ENCODE results near the gene TIMP2.
"Not testable (repeated sequence)": the region's sequence is repeated elsewhere in the genome, so short reads cannot be mapped to it uniquely, and the experiment has no call there.

Gene TIMP2, protein sequence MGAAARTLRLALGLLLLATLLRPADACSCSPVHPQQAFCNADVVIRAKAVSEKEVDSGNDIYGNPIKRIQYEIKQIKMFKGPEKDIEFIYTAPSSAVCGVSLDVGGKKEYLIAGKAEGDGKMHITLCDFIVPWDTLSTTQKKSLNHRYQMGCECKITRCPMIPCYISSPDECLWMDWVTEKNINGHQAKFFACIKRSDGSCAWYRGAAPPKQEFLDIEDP

DNA sequence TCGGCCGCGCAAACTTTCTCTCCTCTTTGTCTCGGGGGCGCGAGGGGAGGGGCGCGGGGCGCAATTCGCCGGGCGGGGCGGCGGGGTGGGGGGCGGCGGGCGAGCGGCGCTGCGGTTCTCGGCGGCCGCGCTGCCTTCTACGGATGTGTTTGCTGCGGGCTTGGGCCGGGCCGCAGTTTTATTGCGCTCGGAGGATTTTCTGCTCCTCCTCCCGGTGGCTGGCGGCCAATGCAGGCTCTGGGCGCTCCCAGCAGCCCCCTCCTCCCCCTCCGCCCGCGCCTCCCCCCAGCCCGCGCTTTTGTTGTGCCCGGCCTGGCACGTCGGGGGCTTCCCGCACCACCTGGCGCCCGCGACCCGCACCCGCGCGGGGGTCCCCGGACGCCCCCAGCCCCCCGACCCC is at the start of gene TIMP2:
Gene TIMP2, minus strand, starts transcription at position 154 of the 400 bp plus-strand sequence. CDS start 299 bp downstream, outside the sequence.
- peak; percentile 69 to 70 for ATAC-seq

- no peak for ATAC-seq
Observed at GRCh38 chr17:78973792-78974520, 48.8 kb upstream of the TIMP2 start.

GRCh38 chr17:78973196-78973595 is 48.0 kb upstream of the TIMP2 start:
- ATAC-seq: no peak

DNA sequence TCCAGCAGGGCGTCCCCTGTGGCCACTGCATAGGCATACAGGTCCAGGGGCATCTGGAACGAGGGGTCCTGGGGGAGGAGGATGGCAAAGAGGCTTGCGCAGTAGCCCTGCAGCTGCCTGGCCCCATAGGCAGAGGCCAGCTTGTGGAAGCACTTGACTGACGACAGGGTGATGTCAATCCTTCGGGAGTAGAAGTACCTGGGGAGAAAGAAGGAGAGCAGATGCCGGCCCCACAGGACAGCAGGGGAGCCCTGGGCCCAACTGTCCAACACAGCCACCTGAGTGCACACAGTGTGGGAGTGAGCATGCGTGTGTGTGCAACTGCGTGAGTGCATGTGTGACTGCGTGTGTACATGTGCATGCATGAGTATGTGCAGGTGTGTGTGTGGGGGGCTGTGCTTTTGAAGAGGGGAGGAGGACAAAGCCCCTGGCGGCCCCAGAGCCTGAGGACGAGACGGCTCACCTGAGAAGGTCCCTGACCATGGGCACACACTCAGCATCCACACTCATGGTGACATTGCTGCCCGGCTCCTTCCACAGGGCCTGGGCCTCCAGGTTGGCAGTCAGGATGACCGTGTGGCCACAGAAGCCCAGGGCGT is 47.4 kb upstream of the TIMP2 start:
- ATAC-seq: no peak

DNA sequence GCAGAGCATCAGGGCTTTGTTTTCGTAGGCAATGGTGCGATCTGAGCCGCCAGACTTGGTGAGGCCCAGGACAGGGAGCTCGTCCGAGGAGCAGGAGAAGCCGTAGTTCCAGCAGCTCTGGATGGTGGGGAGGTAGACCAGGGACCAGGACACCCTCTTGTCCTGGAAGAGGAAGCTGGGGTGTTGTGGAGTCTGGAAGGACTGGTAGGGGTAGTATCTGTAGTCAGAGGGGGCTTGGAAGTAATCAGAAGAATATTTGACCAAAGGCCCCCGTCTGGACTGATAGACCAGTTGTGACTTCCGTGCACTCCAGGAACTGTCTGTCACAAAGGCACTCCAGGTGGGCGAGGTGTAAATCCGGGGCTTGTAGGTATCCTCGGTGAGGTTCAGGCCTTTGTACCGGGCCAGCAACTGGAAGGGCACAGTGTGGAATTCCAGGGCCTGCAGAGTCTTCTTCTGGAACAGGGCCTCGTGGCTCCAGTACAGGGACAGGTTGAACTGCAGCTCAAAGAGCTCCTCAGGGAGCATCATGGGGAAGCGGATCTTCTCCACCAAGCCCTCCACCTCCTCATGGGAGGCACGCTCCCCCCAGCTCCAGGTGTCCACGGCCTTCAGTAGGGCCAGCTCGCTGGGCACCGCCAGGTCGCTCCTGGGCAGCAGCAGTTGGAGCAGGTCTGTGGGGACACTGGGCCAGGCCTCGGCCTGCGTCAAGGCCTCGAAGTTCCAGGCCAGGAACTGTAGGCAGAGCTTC is 46.7 kb upstream of the TIMP2 start:
- no peak for ATAC-seq

- ATAC-seq: peak; percentile 49 to 78
Observed at GRCh38 chr17:78970834-78971755, 45.9 kb upstream of the TIMP2 start.

- ATAC-seq: no peak
Observed at GRCh38 chr17:78969865-78970264, 44.7 kb upstream of the TIMP2 start.

DNA sequence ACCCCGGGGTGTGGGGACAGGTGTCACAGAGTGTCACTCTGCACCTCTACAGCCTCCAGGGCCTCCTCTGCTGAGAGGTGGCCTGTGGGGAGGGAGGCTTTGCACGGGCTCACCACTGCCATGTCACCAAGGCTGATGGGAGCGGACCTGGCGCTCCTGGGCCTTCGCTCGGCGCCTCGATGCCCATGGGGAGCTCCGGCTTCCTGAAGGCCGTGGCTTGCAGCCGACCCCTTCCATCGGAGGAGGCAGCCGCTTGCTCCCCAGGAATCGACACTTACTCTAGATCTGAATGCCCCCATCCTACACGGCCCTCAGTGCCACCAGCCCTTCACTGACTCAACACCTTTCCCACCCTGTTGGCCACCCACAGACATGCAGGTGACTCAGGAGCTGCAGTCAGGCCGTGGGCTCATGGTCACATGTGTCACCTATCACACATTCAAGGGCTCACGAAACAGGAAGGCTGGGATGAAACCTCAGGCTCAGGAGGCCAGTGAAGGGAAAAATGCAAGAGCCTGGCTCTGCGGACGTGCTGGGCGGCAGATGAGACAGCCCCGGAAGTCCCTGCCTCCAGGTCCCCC is 42.7 kb upstream of the TIMP2 start:
- no peak for ATAC-seq

GRCh38 chr17:78966910-78967600 is 41.9 kb upstream of the TIMP2 start:
- ATAC-seq: no peak

GRCh38 chr17:78966123-78966813 is 41.1 kb upstream of the TIMP2 start:
- ATAC-seq: no peak

DNA sequence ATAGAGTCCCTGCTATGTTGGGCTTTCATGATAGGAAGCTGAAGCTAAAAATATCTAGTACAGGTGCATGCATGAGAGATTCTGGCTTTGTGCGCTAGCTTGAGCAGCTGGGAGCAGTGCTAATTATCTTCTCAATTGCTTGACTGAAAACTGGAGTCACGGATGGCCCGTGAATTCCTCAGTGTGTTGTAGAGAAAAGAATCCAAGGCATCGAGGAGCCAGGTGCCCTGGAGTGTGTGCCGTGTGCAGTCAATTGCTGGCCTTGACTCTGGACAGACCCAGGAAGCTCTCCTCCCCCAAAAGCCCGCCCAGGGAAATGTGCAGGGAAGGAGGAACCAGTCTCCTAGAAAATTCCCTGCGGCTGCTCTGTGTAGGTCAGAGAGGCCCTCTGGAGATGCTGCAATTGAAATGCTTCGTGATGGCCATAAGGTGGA is 40.3 kb upstream of the TIMP2 start:
- no peak for ATAC-seq

DNA sequence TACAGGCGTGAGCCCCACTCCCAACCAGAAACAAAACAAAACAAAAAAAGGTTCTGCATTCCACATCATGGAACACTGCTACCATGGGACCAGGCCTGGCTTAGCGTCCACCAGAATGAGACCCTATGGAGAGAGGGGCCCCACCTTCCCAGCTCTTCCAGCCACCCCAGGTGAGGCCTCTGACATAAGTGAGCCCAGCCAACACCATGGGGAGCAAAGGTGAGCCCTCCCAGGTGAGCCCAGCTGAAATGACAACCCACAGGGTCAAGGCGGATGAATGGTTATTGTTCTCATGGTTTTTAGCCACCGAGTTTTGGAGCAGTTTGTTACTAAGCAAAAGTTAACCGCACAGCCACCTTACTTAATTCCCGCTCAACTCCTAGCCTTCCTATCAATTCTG is 38.2 kb upstream of the TIMP2 start:
- no peak for ATAC-seq

DNA sequence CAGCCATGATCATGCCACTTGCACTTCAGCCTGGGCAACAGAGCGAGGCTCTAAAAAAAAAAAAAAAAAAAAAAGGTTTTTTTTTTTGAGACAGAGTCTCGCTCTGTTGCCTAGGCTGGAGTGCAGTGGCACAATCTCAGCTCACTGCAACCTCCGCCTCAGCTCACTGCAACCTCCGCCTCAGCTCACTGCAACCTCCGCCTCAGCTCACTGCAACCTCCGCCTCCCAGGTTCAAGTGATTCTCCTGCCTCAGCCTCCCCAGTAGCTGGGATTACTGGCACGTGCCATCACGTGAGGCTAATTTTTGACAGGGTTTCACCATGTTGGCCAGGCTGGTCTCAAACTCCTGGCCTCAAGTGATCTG is 37.8 kb upstream of the TIMP2 start:
- ATAC-seq: not testable (repeated sequence)

DNA sequence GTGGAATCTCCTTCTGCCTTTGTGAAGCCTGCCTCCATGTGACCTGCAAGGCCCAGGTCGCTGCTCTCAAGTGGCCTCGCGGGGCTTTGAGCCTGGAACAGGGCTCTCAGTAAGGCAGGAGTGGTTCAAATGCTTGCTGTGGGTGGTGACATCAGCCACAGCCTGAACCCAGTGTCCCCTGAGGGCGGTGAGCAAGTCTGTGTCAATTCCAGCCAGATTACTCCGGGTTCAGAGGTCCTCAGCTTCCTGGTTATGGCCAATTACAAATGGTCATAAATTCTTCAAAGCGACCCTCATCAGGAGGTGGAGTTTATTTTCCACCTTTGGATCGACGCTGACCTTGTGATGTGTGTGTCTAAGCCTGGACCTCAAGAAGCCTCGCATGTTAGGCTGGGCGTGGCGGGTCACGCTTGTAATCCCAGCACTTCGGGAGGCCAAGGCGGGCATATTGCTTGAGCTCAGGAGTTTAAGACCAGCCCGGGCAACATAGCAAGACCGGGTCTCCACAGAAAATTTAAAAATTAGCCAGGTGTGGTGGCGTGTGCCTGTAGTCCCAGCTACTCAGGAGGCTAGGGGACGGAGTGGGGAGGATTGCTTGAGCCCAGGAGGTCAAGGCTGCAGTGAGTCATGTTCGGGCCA is 37.3 kb upstream of the TIMP2 start:
- no peak for ATAC-seq

DNA sequence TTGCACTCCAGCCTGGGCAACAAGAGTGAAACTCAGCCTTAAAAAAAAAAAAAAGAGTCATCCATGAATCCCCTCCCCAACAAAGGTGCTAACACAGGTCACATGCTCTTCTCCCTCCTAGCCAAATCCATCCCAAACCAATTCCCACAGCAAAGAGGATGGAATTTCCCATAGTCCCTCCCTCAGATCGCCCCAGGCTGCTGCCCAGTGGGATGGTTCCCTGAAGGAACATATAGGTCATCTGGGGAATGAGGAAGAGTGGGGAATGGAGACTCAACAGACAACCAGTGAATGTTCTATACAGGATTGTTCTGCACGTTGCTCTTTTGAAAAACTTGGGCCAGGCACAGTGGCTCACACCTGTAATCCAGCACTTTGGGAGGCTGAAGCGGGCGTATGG is 36.4 kb upstream of the TIMP2 start:
- no peak for ATAC-seq

- no peak for ATAC-seq
Observed at GRCh38 chr17:78960928-78961327, 35.7 kb upstream of the TIMP2 start.

DNA sequence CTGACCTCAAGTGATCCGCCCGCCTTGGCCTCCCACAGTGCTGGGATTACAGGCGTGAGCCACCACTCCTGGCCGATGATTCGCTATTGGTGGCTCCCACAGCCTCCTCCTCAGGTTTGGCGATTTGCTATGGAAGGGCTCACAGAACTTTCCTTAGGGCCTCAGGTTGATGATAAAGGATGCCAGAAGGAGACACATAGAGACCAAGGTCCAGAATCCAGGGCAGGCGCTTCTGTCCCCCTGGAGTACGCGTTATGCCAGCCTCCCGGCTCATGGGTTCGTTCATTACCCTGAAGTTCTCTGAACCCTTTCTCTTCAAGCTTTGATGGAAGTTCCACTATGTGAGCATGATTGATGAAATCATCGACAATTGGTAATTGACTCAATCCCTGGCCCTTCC is 34.6 kb upstream of the TIMP2 start:
- no peak for ATAC-seq

- ATAC-seq: no peak
Observed at GRCh38 chr17:78958641-78959127, 33.5 kb upstream of the TIMP2 start.

DNA sequence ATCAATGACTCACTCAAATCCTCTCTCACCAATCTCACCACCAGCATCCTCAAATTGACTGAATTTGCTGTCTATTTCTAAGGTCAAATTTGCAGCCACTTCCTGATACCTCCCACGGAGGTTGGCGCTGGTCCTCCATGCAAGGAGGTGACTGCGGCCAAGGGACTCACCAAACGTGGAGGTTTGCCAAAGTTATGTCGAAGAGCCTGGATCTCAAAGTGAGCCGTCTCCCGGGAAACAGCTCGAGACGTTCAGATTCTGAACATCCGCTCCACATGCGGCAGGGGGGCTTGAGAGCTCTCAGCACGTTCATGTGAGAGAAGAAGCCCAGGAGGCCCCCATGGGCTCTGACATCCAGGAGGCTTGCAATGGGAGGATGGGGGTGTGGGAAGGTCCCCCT is 31.9 kb upstream of the TIMP2 start:
- ATAC-seq: no peak

DNA sequence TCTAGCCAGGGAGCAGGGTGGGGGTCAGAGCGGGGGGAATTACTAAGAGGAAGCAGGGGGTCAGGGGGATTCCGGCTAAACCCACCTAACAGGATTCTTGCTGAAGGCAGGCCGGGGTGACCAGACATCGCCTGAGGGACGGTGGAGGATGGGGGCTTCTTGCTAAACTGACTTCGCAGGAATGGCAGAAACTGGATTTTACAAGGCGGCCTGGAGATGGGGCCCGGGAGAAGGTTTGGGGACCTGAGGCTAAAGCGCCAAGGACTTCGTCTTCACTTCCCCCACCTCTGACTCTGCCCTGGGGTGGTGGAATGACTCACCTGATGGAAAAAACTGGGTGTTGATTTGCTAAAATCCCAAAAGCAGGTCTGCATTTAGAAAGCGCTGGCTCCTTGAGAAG is 31.1 kb upstream of the TIMP2 start:
- ATAC-seq: no peak

Measured in activated CD4-positive, CD25-positive, alpha-beta regulatory T cell treated with anti-CD3 and anti-CD28 coated beads, Interleukin-2, amount 50 U/mL, for 24 hours (primary cell).